CD4-positive, alpha-beta T cell treated with Interleukin-12 subunit alpha and Interleukin-12 subunit beta, for 1 hour (primary cell): Measurements from ENCODE around the gene PPFIBP1.
A peak's percentile ranks its signal among the peaks of the same experiment; 100 is the strongest.
"Not testable (repeated sequence)": the region's sequence is repeated elsewhere in the genome, so short reads cannot be mapped to it uniquely, and the experiment has no call there.

ENCODE experiments used
- DNase-seq: peaks from one replicate; pipeline ENCODE4 v3.0.0-alpha.2; 2020

The PPFIBP1 gene

GRCh38 chr12:27515671-27516070 lies 8.3 kb upstream of the PPFIBP1 start:
- no peak for DNase-seq

GRCh38 chr12:27516625-27517024 lies 7.4 kb upstream of the PPFIBP1 start:
- no peak for DNase-seq

- DNase-seq = no peak
Measured at GRCh38 chr12:27517546-27517945, 6.5 kb upstream of the PPFIBP1 start.

GRCh38 chr12:27517961-27518665 lies 5.9 kb upstream of the PPFIBP1 start:
- DNase-seq = no peak

GRCh38 chr12:27521066-27521465 lies 2.9 kb upstream of the PPFIBP1 start:
- DNase-seq = no peak

GRCh38 chr12:27521981-27522380 lies 2.0 kb upstream of the PPFIBP1 start:
- no peak for DNase-seq

GRCh38 chr12:27523305-27523641 lies 733 bp upstream of the PPFIBP1 start:
- DNase-seq = no peak

- DNase-seq = no peak
Measured at GRCh38 chr12:27524494-27524835, 459 bp downstream of the PPFIBP1 start.

GRCh38 chr12:27524839-27525753 lies 1.1 kb downstream of the PPFIBP1 start:
- no peak for DNase-seq

- no peak for DNase-seq
Measured at GRCh38 chr12:27527512-27527911, 3.5 kb downstream of the PPFIBP1 start.

- DNase-seq = no peak
Measured at GRCh38 chr12:27528788-27529187, 4.8 kb downstream of the PPFIBP1 start.

- DNase-seq = no peak
Measured at GRCh38 chr12:27530157-27530922, 6.3 kb downstream of the PPFIBP1 start.

GRCh38 chr12:27531896-27532295 lies 7.9 kb downstream of the PPFIBP1 start:
- DNase-seq = no peak

GRCh38 chr12:27534060-27534764 lies 10.2 kb downstream of the PPFIBP1 start:
- DNase-seq = peak; percentile 20

GRCh38 chr12:27534765-27535161 lies 10.8 kb downstream of the PPFIBP1 start:
- DNase-seq = no peak

- no peak for DNase-seq
Measured at GRCh38 chr12:27535318-27535717, 11.3 kb downstream of the PPFIBP1 start.

GRCh38 chr12:27537855-27538675 lies 14.1 kb downstream of the PPFIBP1 start:
- DNase-seq = no peak

- no peak for DNase-seq
Measured at GRCh38 chr12:27539191-27539631, 15.2 kb downstream of the PPFIBP1 start.

- DNase-seq = no peak
Measured at GRCh38 chr12:27541031-27541719, 17.2 kb downstream of the PPFIBP1 start.

GRCh38 chr12:27542628-27543027 lies 18.6 kb downstream of the PPFIBP1 start:
- no peak for DNase-seq

- DNase-seq = not testable (repeated sequence)
Measured at GRCh38 chr12:27544858-27545257, 20.9 kb downstream of the PPFIBP1 start.
